ENCODE data around the gene TLE1.

GRCh38 chr9:81634915-81635516 lies 54.3 kb downstream of the TLE1 start:
- TF ChIP-seq CTCF (IDR thresholded peaks at IDR 0.05; ENCODE audit: low read depth, low read length): no peak
- TF ChIP-seq POLR2A (IDR thresholded peaks at IDR 0.05; ENCODE audit: extremely low read depth, insufficient read length): no peak
- TF ChIP-seq MAX (IDR thresholded peaks at IDR 0.05; ENCODE audit: low read depth, low read length): no peak
- TF ChIP-seq MYC (IDR thresholded peaks at IDR 0.05; ENCODE audit: low read depth, low read length): no peak

All from NB4 (cell line).